ENCODE data around the gene AFG1L.

AFG1L gene

GRCh38 chr6:108437821-108438220 lies 143.0 kb downstream of the AFG1L start:
- TF ChIP-seq SIN3A (IDR thresholded peaks at IDR 0.05; ENCODE audit: borderline replicate concordance, insufficient read depth, low read length) (no peak), FOXP2 (optimal IDR thresholded peaks at IDR 0.05; ENCODE audit: borderline replicate concordance, extremely low read depth, extremely low read length, insufficient read depth) (no peak), TAF1 (IDR thresholded peaks at IDR 0.05; ENCODE audit: borderline replicate concordance, insufficient read depth, low read length) (no peak), POLR2AphosphoS5 (IDR thresholded peaks at IDR 0.05; ENCODE audit: low read depth, low read length) (no peak)
- TF ChIP-seq, protein P1, sequence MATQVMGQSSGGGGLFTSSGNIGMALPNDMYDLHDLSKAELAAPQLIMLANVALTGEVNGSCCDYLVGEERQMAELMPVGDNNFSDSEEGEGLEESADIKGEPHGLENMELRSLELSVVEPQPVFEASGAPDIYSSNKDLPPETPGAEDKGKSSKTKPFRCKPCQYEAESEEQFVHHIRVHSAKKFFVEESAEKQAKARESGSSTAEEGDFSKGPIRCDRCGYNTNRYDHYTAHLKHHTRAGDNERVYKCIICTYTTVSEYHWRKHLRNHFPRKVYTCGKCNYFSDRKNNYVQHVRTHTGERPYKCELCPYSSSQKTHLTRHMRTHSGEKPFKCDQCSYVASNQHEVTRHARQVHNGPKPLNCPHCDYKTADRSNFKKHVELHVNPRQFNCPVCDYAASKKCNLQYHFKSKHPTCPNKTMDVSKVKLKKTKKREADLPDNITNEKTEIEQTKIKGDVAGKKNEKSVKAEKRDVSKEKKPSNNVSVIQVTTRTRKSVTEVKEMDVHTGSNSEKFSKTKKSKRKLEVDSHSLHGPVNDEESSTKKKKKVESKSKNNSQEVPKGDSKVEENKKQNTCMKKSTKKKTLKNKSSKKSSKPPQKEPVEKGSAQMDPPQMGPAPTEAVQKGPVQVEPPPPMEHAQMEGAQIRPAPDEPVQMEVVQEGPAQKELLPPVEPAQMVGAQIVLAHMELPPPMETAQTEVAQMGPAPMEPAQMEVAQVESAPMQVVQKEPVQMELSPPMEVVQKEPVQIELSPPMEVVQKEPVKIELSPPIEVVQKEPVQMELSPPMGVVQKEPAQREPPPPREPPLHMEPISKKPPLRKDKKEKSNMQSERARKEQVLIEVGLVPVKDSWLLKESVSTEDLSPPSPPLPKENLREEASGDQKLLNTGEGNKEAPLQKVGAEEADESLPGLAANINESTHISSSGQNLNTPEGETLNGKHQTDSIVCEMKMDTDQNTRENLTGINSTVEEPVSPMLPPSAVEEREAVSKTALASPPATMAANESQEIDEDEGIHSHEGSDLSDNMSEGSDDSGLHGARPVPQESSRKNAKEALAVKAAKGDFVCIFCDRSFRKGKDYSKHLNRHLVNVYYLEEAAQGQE (IDR thresholded peaks at IDR 0.05; ENCODE audit: insufficient read depth in 1 of 2, low read depth in 2 of 2, low read length in 2 of 2), result no peak

GRCh38 chr6:108438918-108439317 lies 144.1 kb downstream of the AFG1L start:
- TF ChIP-seq POLR2AphosphoS5 (IDR thresholded peaks at IDR 0.05; ENCODE audit: low read depth, low read length) (no peak), FOXP2 (optimal IDR thresholded peaks at IDR 0.05; ENCODE audit: borderline replicate concordance, extremely low read depth, extremely low read length, insufficient read depth) (no peak), TAF1 (IDR thresholded peaks at IDR 0.05; ENCODE audit: borderline replicate concordance, insufficient read depth, low read length) (no peak)
- TF ChIP-seq, protein P1 (IDR thresholded peaks at IDR 0.05; ENCODE audit: insufficient read depth in 1 of 2, low read depth in 2 of 2, low read length in 2 of 2), result no peak

GRCh38 chr6:108441141-108441540 lies 146.3 kb downstream of the AFG1L start:
- TF ChIP-seq FOXP2 (optimal IDR thresholded peaks at IDR 0.05; ENCODE audit: borderline replicate concordance, extremely low read depth, extremely low read length, insufficient read depth) (no peak), TAF1 (IDR thresholded peaks at IDR 0.05; ENCODE audit: borderline replicate concordance, insufficient read depth, low read length) (no peak), POLR2AphosphoS5 (IDR thresholded peaks at IDR 0.05; ENCODE audit: low read depth, low read length) (no peak)
- TF ChIP-seq, protein P1 (IDR thresholded peaks at IDR 0.05; ENCODE audit: insufficient read depth in 1 of 2, low read depth in 2 of 2, low read length in 2 of 2), result no peak

GRCh38 chr6:108442770-108443520 lies 148.1 kb downstream of the AFG1L start:
- TF ChIP-seq FOXP2 (optimal IDR thresholded peaks at IDR 0.05; ENCODE audit: borderline replicate concordance, extremely low read depth, extremely low read length, insufficient read depth), result no peak
- no peak for TF ChIP-seq POLR2AphosphoS5 (IDR thresholded peaks at IDR 0.05; ENCODE audit: low read depth, low read length)
- TF ChIP-seq SIN3A (IDR thresholded peaks at IDR 0.05; ENCODE audit: borderline replicate concordance, insufficient read depth, low read length), result no peak
- TF ChIP-seq TAF1 (IDR thresholded peaks at IDR 0.05; ENCODE audit: borderline replicate concordance, insufficient read depth, low read length), result no peak
- TF ChIP-seq, protein P1 (IDR thresholded peaks at IDR 0.05; ENCODE audit: insufficient read depth in 1 of 2, low read depth in 2 of 2, low read length in 2 of 2), result no peak

All from PFSK-1 (cell line).